HCT116 (cell line): ENCODE measurements around the gene FBN3. TPM values are rescaled to one million over a fixed set of nuclear protein-coding genes. Genes with fewer than 3 reads are reported as not detected.

ENCODE experiments used
- ATAC-seq: fragments of 200-7000 bp; cut with Tn5 transposase; 2 replicates; pipeline ENCODE4 v1.9.1; 2020; ENCODE audit warnings: mild to moderate bottlenecking, moderate library complexity
- BruUV-seq: library from RNA; stranded (reverse); fragments of 400-500 nt; replicated peaks from 2 replicates; lab custom pipeline; 2021; lab: Mats Ljungman, UMichigan
- CTCF ChIA-PET: fragments of 300-600 bp; sonication (Branson Sonifier 250); formaldehyde crosslinking; loops from one replicate; lab custom pipeline; 2021; ENCODE audit warnings: antibody characterized with exemption; lab: Charles Lee
- POLR2A ChIA-PET: fragments of 300-600, 350-600 bp; sonication (Branson Sonifier 250); formaldehyde crosslinking; loops from one replicate; lab custom pipeline; 2021; ENCODE audit warnings: antibody characterized with exemption; lab: Charles Lee
- RAD21 ChIA-PET, 2 experiments: fragments of 300-600 bp; sonication (Branson Sonifier 250); formaldehyde crosslinking; loops; one replicate each; lab custom pipeline; 2023; ENCODE audit warnings: low total read pairs in 2 of 2; ENCODE audit not compliant: uncharacterized antibody in 2 of 2, unreplicated experiment in 2 of 2, low non-redundant PET in 1 of 2; lab: Charles Lee
- DNase-seq: peaks from one replicate; pipeline ENCODE4 v3.0.0-alpha.2; 2010; ENCODE audit warnings: low read depth, low spot score
- H2AFZ ChIP-seq: fragments of 200-600 bp; shearing (Covaris generic), sonication (generic); 2 replicates; pipeline ENCODE4 v1.6.1; 2017; ENCODE audit warnings: low read depth, mixed run types, mixed read lengths, antibody characterized with exemption, low read length; ENCODE audit not compliant: poor library complexity, severe bottlenecking
- H3K27ac ChIP-seq: 2 replicates; pipeline ENCODE4 v1.5.1; 2012; ENCODE audit warnings: low read depth, low read length
- H3K27me3 ChIP-seq: fragments of 200-600 bp; sonication (generic); 2 replicates; pipeline ENCODE4 v1.6.1; 2016; ENCODE audit warnings: mixed run types, low read length, mixed read lengths; ENCODE audit not compliant: insufficient read depth
- H3K36me3 ChIP-seq, 2 experiments: fragments of 200-500 bp in 1 of 2; fragments of 200-600 bp in 1 of 2; sonication (Bioruptor generic) in 1 of 2; sonication (generic) in 1 of 2; 2 replicates each; pipeline versions ENCODE4 v1.5.1 to v1.6.1; 2014 to 2016; ENCODE audit warnings: low read length in 2 of 2, inconsistent platforms in 1 of 2, mixed read lengths in 1 of 2, mixed run types in 1 of 2; ENCODE audit not compliant: insufficient read depth in 2 of 2, control insufficient read depth in 1 of 2
- H3K4me1 ChIP-seq, 2 experiments: fragments of 200-600 bp in 1 of 2; sonication (generic) in 1 of 2; 2 replicates each; pipeline versions ENCODE4 v1.5.1 to v1.6.1; 2012 to 2017; ENCODE audit warnings: low read length in 2 of 2, inconsistent platforms in 1 of 2, mild to moderate bottlenecking in 1 of 2, mixed read lengths in 1 of 2, mixed run types in 1 of 2, moderate library complexity in 1 of 2; ENCODE audit not compliant: insufficient read depth in 2 of 2, control insufficient read depth in 1 of 2
- H3K4me2 ChIP-seq: fragments of 200-600 bp; sonication (generic); 2 replicates; pipeline ENCODE4 v1.6.1; 2017; ENCODE audit warnings: mixed run types, low read length, mixed read lengths
- H3K4me3 ChIP-seq, 2 experiments: fragments of 200-600 bp in 1 of 2; sonication (generic) in 1 of 2; replicated peaks in 1 of 2; 2 replicates each; pipeline ENCODE4 v1.5.1; 2011 to 2016; ENCODE audit warnings: low read length in 2 of 2, control low read depth in 1 of 2, low read depth in 1 of 2, mild to moderate bottlenecking in 1 of 2, mixed read lengths in 1 of 2, mixed run types in 1 of 2
- H3K79me2 ChIP-seq: fragments of 200-600 bp; sonication (generic); 2 replicates; pipeline ENCODE4 v1.6.1; 2017; ENCODE audit warnings: mild to moderate bottlenecking, mixed run types, low read length, moderate library complexity, mixed read lengths; ENCODE audit not compliant: insufficient read depth
- H3K9ac ChIP-seq: fragments of 200-600 bp; sonication (generic); 2 replicates; pipeline ENCODE4 v1.6.1; 2016; ENCODE audit warnings: low read length, mixed read lengths
- H3K9me2 ChIP-seq: fragments of 200-600 bp; sonication (generic), shearing (Covaris generic); 2 replicates; pipeline ENCODE4 v1.6.1; 2017; ENCODE audit warnings: mixed run types, mild to moderate bottlenecking, moderate library complexity; ENCODE audit not compliant: insufficient read depth
- H3K9me3 ChIP-seq, 2 experiments: fragments of 200-500 bp in 1 of 2; fragments of 200-600 bp in 1 of 2; sonication (Bioruptor generic) in 1 of 2; sonication (generic) in 1 of 2; 2 replicates each; pipeline ENCODE4 v1.6.1; 2014 to 2017; ENCODE audit warnings: low read length in 2 of 2, mixed read lengths in 2 of 2, inconsistent platforms in 1 of 2, low read depth in 1 of 2, mild to moderate bottlenecking in 1 of 2, mixed run types in 1 of 2, moderate library complexity in 1 of 2; ENCODE audit not compliant: control insufficient read depth in 1 of 2, insufficient read depth in 1 of 2
- H4K20me1 ChIP-seq: fragments of 200-600 bp; sonication (generic), shearing (Covaris generic); 2 replicates; pipeline ENCODE4 v1.6.1; 2017; ENCODE audit warnings: mixed run types, mild to moderate bottlenecking, moderate library complexity; ENCODE audit not compliant: insufficient read depth
- ELF1 ChIP-seq: IDR thresholded peaks from 2 replicates; pipeline ENCODE4 v1.6.1; 2012; ENCODE audit warnings: low read depth, borderline replicate concordance
- EZH2 ChIP-seq: fragments of 200-600 bp; sonication (generic); IDR thresholded peaks from 2 replicates; pipeline ENCODE4 v1.6.1; 2017; ENCODE audit warnings: antibody characterized with exemption, mixed run types
- EZH2phosphoT487 ChIP-seq: fragments of 200-600 bp; IDR thresholded peaks from 2 replicates; pipeline ENCODE4 v1.6.1; 2018; ENCODE audit warnings: antibody characterized with exemption, borderline replicate concordance
- FOSL1 ChIP-seq: IDR thresholded peaks from 2 replicates; pipeline ENCODE4 v1.6.1; 2012; ENCODE audit warnings: low read depth
- POLR2A ChIP-seq: IDR thresholded peaks from 2 replicates; pipeline ENCODE4 v1.7.0; 2011; ENCODE audit warnings: borderline replicate concordance; ENCODE audit not compliant: insufficient read depth, insufficient read length; ENCODE audit errors: extremely low read depth
- POLR2AphosphoS5 ChIP-seq: IDR thresholded peaks from 2 replicates; pipeline ENCODE4 v1.6.1; 2011; ENCODE audit warnings: mild to moderate bottlenecking, low read depth, low read length, moderate library complexity
- RAD21 ChIP-seq: IDR thresholded peaks from 2 replicates; pipeline ENCODE4 v1.6.1; 2012; ENCODE audit warnings: low read depth, mild to moderate bottlenecking
- SIN3A ChIP-seq: IDR thresholded peaks from 2 replicates; pipeline ENCODE4 v1.6.1; 2012; ENCODE audit warnings: low read depth
- SP1 ChIP-seq: IDR thresholded peaks from 2 replicates; pipeline ENCODE4 v1.6.1; 2012; ENCODE audit warnings: low read depth
- SRF ChIP-seq: IDR thresholded peaks from 2 replicates; pipeline ENCODE4 v1.6.1; 2012; ENCODE audit warnings: low read depth
- TCF7L2 ChIP-seq: IDR thresholded peaks from 2 replicates; pipeline ENCODE4 v1.7.0; 2011; ENCODE audit warnings: borderline replicate concordance, inconsistent platforms; ENCODE audit not compliant: insufficient read depth, insufficient read length; ENCODE audit errors: extremely low read depth
- ZNF274 ChIP-seq: fragments of 200-500 bp; sonication (Bioruptor generic); IDR thresholded peaks from 2 replicates; pipeline ENCODE4 v1.6.1; 2014; ENCODE audit warnings: mild to moderate bottlenecking, low read depth, low read length, inconsistent platforms
- intact Hi-C: fragments of 100-400 bp; cut with micrococcal nuclease; formaldehyde crosslinking; loops from 2 replicates; pipeline ENCODE4 v1.10.0; 2022
- total RNA-seq: library from RNA; stranded (reverse); gene quantifications from one replicate; pipeline ENCODE4 v1.2.1, GENCODE V29; 2021; ENCODE audit not compliant: unreplicated experiment
- TF ChIP-seq, protein P1 (sequence below): IDR thresholded peaks from 2 replicates; pipeline ENCODE4 v1.6.1; 2012
- TF ChIP-seq, protein P2 (sequence below): IDR thresholded peaks from 2 replicates; pipeline ENCODE4 v1.6.1; 2012; ENCODE audit warnings: low read depth

The FBN3 gene
- total RNA-seq, 1 experiment from 2014 or later = 6.6 TPM

DNA sequence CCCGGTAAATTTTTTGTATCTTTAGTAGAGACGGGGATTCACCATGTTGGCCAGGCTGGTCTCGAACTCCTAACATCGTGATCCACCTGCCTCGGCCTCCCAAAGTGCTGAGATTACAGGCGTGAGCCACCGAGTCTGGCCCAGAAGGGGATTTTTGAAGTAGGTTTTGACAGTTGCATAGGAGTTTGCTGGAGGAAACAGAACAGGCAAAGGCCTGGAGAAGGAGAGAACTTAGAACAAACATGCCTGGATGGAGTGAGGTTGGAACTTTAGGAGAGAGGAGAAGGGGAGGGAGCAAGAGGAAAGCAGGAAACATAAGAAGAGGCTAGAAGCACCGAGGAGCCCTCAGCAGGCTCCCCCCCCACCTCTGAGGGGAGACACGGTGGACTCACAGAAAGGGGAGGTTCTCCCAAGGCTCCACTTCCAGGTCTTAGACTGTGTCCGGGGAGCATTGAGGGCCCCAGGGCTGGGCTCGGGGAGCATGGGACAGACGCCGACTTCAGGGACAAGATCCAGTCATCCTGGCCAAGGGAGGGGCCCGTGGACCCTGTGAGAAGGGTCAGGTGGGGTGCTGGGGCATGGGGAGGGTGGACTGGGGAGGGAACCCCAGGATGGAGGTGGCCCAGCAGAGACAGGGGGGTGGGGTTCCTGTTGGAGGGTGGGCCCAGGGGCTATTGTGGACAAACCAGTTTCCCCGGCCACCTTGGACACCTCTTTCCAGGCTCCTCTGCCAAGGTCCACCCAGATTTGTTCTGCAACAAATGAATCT is 1.8 kb upstream of the FBN3 start:
- Histone ChIP-seq H3K27ac (no peak overlapping the region), H3K9ac (no peak overlapping the region), H3K79me2 (no peaks in the 10 kb centered on the region), H3K4me2 (no peak overlapping the region), H3K4me1 (peaks cover 24 to 48% of the 10 kb centered on the region in 2 experiments), H3K9me2 (no peaks in the 10 kb centered on the region), H3K27me3 (no peaks in the 10 kb centered on the region), H3K9me3 (no peaks in the 10 kb centered on the region), H2AFZ (no peak overlapping the region), H3K4me3 (no peak overlapping the region), H4K20me1 (no peaks in the 10 kb centered on the region), H3K36me3 (no peaks in the 10 kb centered on the region)
- ChIA-PET CTCF (no interaction called here), RAD21 (no interaction called here), POLR2A (no interaction called here)
- BruUV-seq = no TSS peak
- TF ChIP-seq TCF7L2 (no peak), SP1 (no peak), SRF (no peak)
- intact Hi-C loops = loop anchor here (10.0 kb wide), 2 partner anchors 146 to 184 kb away; partner anchors contain the start of gene ELAVL1
- ATAC-seq (no peak), DNase-seq (no peak)

DNA sequence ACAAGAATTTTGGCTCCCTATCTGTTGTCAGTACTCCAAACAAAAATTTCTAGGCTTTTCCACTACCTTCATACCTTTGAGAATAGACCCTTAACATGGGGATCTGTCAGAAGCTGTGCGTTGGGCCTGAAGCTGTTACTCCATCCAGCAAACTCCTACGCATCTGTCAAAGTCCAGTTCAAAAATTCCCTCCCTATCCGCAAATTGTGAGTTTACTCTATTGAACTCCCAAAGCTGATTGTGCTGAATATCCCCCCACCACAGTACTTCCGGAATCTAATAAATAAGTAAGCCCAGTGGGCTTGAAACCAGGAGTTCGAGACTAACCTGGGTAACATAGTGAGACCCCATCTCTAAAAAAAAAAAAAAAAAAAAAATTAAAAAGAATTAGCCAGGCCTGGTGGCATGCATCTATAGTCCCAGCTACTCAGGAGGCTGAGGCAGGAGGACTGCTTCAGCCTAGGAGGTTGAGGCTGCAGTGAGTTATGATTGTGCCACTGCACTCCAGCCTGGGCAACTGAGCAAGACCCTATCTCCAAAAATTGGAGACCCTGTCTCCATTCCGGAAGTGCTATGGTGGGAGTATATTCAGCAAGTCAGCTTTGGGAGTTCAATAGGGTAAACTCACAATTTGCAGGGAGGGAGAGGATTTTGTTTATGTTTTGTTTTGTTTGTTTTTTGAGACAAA is 930 bp upstream of the FBN3 start:
- Histone ChIP-seq H3K4me1 (peaks cover 23 to 46% of the 10 kb centered on the region in 2 experiments), H3K79me2 (no peaks in the 10 kb centered on the region), H4K20me1 (no peaks in the 10 kb centered on the region), H3K27ac (no peak overlapping the region), H3K4me3 (no peak overlapping the region), H3K27me3 (no peaks in the 10 kb centered on the region), H2AFZ (peak overlapping the region; percentile 60), H3K36me3 (no peaks in the 10 kb centered on the region), H3K4me2 (peak overlapping the region; percentile 100), H3K9ac (no peak overlapping the region), H3K9me3 (no peaks in the 10 kb centered on the region), H3K9me2 (no peaks in the 10 kb centered on the region)
- intact Hi-C loops = loop anchor here (10.0 kb wide), 2 partner anchors 146 to 184 kb away; partner anchors contain the start of gene ELAVL1
- BruUV-seq = no TSS peak
- ChIA-PET POLR2A (no interaction called here), RAD21 (no interaction called here), CTCF (no interaction called here)
- DNase-seq = no peak
- ATAC-seq = no peak
- no peak for TF ChIP-seq POLR2A
- TF ChIP-seq EZH2phosphoT487 = no peak
- no peak for TF ChIP-seq SP1
- TF ChIP-seq ZNF274 = no peak
- TF ChIP-seq POLR2AphosphoS5 = no peak
- TF ChIP-seq, protein P1, sequence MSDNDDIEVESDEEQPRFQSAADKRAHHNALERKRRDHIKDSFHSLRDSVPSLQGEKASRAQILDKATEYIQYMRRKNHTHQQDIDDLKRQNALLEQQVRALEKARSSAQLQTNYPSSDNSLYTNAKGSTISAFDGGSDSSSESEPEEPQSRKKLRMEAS = no peak
- TF ChIP-seq EZH2 = no peak
- no peak for TF ChIP-seq SIN3A
- TF ChIP-seq, protein P2, sequence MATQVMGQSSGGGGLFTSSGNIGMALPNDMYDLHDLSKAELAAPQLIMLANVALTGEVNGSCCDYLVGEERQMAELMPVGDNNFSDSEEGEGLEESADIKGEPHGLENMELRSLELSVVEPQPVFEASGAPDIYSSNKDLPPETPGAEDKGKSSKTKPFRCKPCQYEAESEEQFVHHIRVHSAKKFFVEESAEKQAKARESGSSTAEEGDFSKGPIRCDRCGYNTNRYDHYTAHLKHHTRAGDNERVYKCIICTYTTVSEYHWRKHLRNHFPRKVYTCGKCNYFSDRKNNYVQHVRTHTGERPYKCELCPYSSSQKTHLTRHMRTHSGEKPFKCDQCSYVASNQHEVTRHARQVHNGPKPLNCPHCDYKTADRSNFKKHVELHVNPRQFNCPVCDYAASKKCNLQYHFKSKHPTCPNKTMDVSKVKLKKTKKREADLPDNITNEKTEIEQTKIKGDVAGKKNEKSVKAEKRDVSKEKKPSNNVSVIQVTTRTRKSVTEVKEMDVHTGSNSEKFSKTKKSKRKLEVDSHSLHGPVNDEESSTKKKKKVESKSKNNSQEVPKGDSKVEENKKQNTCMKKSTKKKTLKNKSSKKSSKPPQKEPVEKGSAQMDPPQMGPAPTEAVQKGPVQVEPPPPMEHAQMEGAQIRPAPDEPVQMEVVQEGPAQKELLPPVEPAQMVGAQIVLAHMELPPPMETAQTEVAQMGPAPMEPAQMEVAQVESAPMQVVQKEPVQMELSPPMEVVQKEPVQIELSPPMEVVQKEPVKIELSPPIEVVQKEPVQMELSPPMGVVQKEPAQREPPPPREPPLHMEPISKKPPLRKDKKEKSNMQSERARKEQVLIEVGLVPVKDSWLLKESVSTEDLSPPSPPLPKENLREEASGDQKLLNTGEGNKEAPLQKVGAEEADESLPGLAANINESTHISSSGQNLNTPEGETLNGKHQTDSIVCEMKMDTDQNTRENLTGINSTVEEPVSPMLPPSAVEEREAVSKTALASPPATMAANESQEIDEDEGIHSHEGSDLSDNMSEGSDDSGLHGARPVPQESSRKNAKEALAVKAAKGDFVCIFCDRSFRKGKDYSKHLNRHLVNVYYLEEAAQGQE = no peak
- no peak for TF ChIP-seq RAD21
- no peak for TF ChIP-seq FOSL1
- no peak for TF ChIP-seq ELF1
